CD14-positive monocyte (primary cell): ENCODE measurements around the gene TMEM213. TPM values are rescaled to one million over a fixed set of nuclear protein-coding genes. Genes with fewer than 3 reads are reported as not detected.

Experiments
- DNase-seq, 3 donors: peaks; one replicate each; pipeline ENCODE4 v3.0.0-alpha.2; 2011 to 2022
- H2AFZ ChIP-seq: 2 replicates; pipeline ENCODE4 v1.6.0; 2012; ENCODE audit warnings: mild to moderate bottlenecking, low read depth, low read length, inconsistent platforms; ENCODE audit not compliant: insufficient read depth, poor library complexity, severe bottlenecking
- H3K27ac ChIP-seq, 2 donors: 1 replicate in 1 of 2; 2 replicates in 1 of 2; pipeline ENCODE4 v1.5.1; 2012 to 2013; ENCODE audit warnings: low read length in 2 of 2, control low read depth in 1 of 2, inconsistent platforms in 1 of 2, low read depth in 1 of 2, mild to moderate bottlenecking in 1 of 2
- H3K27me3 ChIP-seq, 2 donors: one replicate each; pipeline versions ENCODE4 v1.6.0 to v1.6.1; 2011 to 2013; ENCODE audit warnings: low read length in 2 of 2; ENCODE audit not compliant: control insufficient read depth in 2 of 2, insufficient read depth in 2 of 2
- H3K36me3 ChIP-seq, 2 donors: replicated peaks in 1 of 2; 1 replicate in 1 of 2; 2 replicates in 1 of 2; pipeline versions ENCODE4 v1.5.1 to v1.6.1; 2012 to 2013; ENCODE audit warnings: low read length in 2 of 2, control low read depth in 1 of 2, inconsistent platforms in 1 of 2, mild to moderate bottlenecking in 1 of 2; ENCODE audit not compliant: insufficient read depth in 2 of 2, control insufficient read depth in 1 of 2
- H3K4me1 ChIP-seq, 2 donors: 1 replicate in 1 of 2; 2 replicates in 1 of 2; pipeline versions ENCODE4 v1.5.1 to v1.6.1; 2012 to 2013; ENCODE audit warnings: low read length in 2 of 2, control low read depth in 1 of 2, inconsistent platforms in 1 of 2, mild to moderate bottlenecking in 1 of 2, moderate library complexity in 1 of 2; ENCODE audit not compliant: insufficient read depth in 2 of 2, control insufficient read depth in 1 of 2
- H3K4me2 ChIP-seq: replicated peaks from 2 replicates; pipeline ENCODE3; 2012; ENCODE audit warnings: low read length, moderate library complexity, mild to moderate bottlenecking; ENCODE audit not compliant: poor library complexity, severe bottlenecking; ENCODE audit errors: extremely low read depth
- H3K4me3 ChIP-seq, 3 experiments: fragments of 200-600 bp in 1 of 3; sonication (generic) in 1 of 3; replicated peaks in 1 of 3; 1 replicate in 2 of 3; 2 replicates in 1 of 3; pipeline ENCODE4 v1.5.1; 2011 to 2013; ENCODE audit warnings: low read length in 3 of 3, mild to moderate bottlenecking in 3 of 3, control low read depth in 2 of 3, low read depth in 2 of 3, inconsistent platforms in 1 of 3, moderate library complexity in 1 of 3
- H3K79me2 ChIP-seq: 2 replicates; pipeline ENCODE4 v1.6.0; 2012; ENCODE audit warnings: mild to moderate bottlenecking, control low read depth, inconsistent platforms, low read length, moderate library complexity; ENCODE audit not compliant: insufficient read depth
- H3K9ac ChIP-seq: 2 replicates; pipeline ENCODE4 v1.6.0; 2017; ENCODE audit warnings: low read length, mild to moderate bottlenecking; ENCODE audit not compliant: insufficient read depth, poor library complexity, severe bottlenecking
- H3K9me3 ChIP-seq, 2 donors: replicated peaks in 1 of 2; 1 replicate in 1 of 2; 2 replicates in 1 of 2; pipeline versions ENCODE4 v1.5.1 to v1.6.1; 2012 to 2013; ENCODE audit warnings: low read length in 2 of 2, control low read depth in 1 of 2; ENCODE audit not compliant: control insufficient read depth in 1 of 2, insufficient read depth in 1 of 2
- H4K20me1 ChIP-seq: 2 replicates; pipeline ENCODE4 v1.6.0; 2012; ENCODE audit warnings: mild to moderate bottlenecking, low read length, control low read depth, moderate library complexity; ENCODE audit not compliant: insufficient read depth
- H3K27ac Mint-ChIP-seq, 7 donors: one replicate each; pipeline ENCODE4 v1.8.0; 2020; ENCODE audit warnings: mild to moderate bottlenecking in 7 of 7, mixed read lengths in 7 of 7, moderate library complexity in 6 of 7, inconsistent platforms in 2 of 7
- H3K27me3 Mint-ChIP-seq, 3 donors: one replicate each; pipeline ENCODE4 v1.8.0; 2021 to 2022; ENCODE audit warnings: low read depth in 3 of 3, mild to moderate bottlenecking in 3 of 3, mixed read lengths in 3 of 3, moderate library complexity in 3 of 3, inconsistent platforms in 1 of 3
- H3K36me3 Mint-ChIP-seq, 2 donors: one replicate each; pipeline ENCODE4 v1.8.0; 2020; ENCODE audit warnings: mixed read lengths in 2 of 2, inconsistent platforms in 1 of 2, mild to moderate bottlenecking in 1 of 2
- H3K4me1 Mint-ChIP-seq: one replicate; pipeline ENCODE4 v1.8.0; 2020; ENCODE audit warnings: mild to moderate bottlenecking, mixed read lengths
- H3K4me3 Mint-ChIP-seq, 2 donors: one replicate each; pipeline ENCODE4 v1.8.0; 2020; ENCODE audit warnings: mild to moderate bottlenecking in 2 of 2, mixed read lengths in 2 of 2, moderate library complexity in 1 of 2
- H3K9me3 Mint-ChIP-seq, 7 donors: one replicate each; pipeline ENCODE4 v1.8.0; 2020 to 2022; ENCODE audit warnings: mixed read lengths in 7 of 7, mild to moderate bottlenecking in 6 of 7, moderate library complexity in 6 of 7, inconsistent platforms in 2 of 7
- WGBS: methylation state at CpG from one replicate; pipeline ENCODE4 v1.1.5; 2013; ENCODE audit warnings: missing lambda C conversion rate; ENCODE audit not compliant: insufficient coverage; 5-methylcytosine and 5-hydroxymethylcytosine counted together
- intact Hi-C, 2 donors: fragments of 100-400 bp; cut with micrococcal nuclease; formaldehyde crosslinking; loops; one replicate each; pipeline versions ENCODE4 v1.15.0 to v1.15.1; 2023
- polyA plus RNA-seq, 3 donors: library from polyadenylated mRNA; depleted of rRNA in 1 of 3; unstranded in 2 of 3; stranded (reverse) in 1 of 3; fragments of 300-500 nt in 2 of 3; fragments of >200 nt in 1 of 3; fragmentation: Illumina TruSeq in 2 of 3; gene quantifications; 1 replicate in 2 of 3; 2 replicates in 1 of 3; pipeline ENCODE4 v1.2.3, GENCODE V29; 2012 to 2021
- TF ChIP-seq, protein P1 (sequence below): fragments of 200-600 bp; IDR thresholded peaks from one replicate; pipeline ENCODE4 v1.8.0; 2022; ENCODE audit warnings: antibody characterized with exemption, mild to moderate bottlenecking

The TMEM213 gene
- polyA plus RNA-seq, 3 donors = not detected

DNA sequence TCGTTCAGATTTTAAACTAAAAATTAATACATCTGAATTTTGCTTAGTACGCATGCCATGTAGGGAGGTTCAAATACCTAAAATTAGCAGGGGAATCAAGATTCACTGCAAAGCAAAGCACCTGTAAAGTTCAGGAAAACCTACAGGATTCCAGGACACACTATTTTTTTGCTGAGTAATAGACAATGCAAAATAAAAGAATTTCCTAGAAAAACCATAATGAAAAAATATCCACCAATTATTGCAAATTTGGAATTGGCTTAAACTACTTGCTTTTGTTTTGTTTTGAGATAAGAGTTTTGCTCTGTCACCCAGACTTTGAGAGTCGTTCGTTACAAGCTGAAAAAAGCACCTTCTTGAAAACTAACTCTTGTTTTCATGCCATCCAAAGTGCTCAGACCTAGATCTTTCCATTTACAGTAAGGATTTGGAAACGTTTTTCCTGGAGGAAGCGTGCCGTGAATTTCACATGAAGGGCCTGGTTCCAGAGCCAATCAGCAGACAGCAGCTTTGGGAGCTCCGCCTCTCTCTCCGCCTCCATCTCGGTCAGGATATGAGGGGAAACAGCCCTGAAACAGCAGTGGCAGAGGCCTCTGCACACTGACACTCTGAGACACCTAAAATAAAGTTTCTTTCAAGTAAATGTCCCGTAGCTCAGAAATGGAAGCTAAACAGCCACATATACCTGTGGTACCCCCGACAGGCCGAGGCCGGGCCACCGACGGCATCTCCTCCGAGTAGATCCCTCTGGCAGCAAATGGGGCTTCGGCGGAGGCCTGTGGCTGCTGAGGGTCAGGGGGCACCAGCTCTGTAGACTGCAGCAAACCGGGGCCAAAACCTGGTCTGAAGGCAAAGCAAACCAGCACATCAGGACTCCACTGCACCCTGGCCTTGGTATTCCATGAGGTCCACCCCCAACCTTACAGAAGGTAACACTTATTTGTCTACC is 46.1 kb downstream of the TMEM213 start:
- Histone ChIP-seq H3K36me3 (no peaks in the 10 kb centered on the region), H2AFZ (no peak overlapping the region), H3K9ac (no peak overlapping the region), H3K9me3 (no peaks in the 10 kb centered on the region), H4K20me1 (no peaks in the 10 kb centered on the region), H3K4me1 (no peaks in the 10 kb centered on the region), H3K4me2 (no peak overlapping the region), H3K79me2 (no peaks in the 10 kb centered on the region), H3K27ac (no peak overlapping the region), H3K27me3 (no peaks in the 10 kb centered on the region), H3K4me3 (no peak overlapping the region)
- Mint-ChIP-seq H3K36me3 (no peaks in the 10 kb centered on the region), H3K4me1 (peaks cover 4% of the 10 kb centered on the region), H3K27me3 (peaks cover 0 to 1% (median 0%) of the 10 kb centered on the region in 3 donors), H3K9me3 (no peaks in the 10 kb centered on the region), H3K27ac (no peak overlapping the region), H3K4me3 (no peak overlapping the region)
- TF ChIP-seq, protein P1, sequence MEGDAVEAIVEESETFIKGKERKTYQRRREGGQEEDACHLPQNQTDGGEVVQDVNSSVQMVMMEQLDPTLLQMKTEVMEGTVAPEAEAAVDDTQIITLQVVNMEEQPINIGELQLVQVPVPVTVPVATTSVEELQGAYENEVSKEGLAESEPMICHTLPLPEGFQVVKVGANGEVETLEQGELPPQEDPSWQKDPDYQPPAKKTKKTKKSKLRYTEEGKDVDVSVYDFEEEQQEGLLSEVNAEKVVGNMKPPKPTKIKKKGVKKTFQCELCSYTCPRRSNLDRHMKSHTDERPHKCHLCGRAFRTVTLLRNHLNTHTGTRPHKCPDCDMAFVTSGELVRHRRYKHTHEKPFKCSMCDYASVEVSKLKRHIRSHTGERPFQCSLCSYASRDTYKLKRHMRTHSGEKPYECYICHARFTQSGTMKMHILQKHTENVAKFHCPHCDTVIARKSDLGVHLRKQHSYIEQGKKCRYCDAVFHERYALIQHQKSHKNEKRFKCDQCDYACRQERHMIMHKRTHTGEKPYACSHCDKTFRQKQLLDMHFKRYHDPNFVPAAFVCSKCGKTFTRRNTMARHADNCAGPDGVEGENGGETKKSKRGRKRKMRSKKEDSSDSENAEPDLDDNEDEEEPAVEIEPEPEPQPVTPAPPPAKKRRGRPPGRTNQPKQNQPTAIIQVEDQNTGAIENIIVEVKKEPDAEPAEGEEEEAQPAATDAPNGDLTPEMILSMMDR = no peak
- WGBS = 95% methylated on average over 16 of the region's 20 CpGs
- no peak for DNase-seq
- intact Hi-C loops = no loop called here

DNA sequence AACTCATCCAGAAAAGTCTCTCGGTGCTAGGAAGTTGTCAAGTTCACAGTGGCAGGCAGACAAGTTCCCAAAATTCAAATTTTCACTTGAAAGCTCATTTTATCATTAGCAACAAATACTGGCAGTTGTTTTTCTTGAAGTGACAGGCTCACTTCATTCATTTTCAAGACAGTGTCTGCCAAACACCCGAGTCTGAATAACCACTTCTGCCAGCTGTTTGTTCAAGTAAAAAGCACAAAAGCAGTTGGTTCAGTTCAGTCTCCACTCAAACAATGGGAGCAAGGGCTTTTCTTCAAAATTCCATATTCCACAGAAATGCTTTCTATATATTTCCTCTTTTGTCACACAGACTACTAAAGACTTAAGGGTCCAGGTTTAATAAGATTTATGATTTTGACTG is 47.9 kb downstream of the TMEM213 start:
- Histone ChIP-seq H4K20me1 (no peaks in the 10 kb centered on the region), H2AFZ (no peak overlapping the region), H3K4me3 (no peak overlapping the region), H3K36me3 (no peaks in the 10 kb centered on the region), H3K79me2 (no peaks in the 10 kb centered on the region), H3K4me1 (no peaks in the 10 kb centered on the region), H3K9me3 (no peaks in the 10 kb centered on the region), H3K27ac (no peak overlapping the region), H3K9ac (no peak overlapping the region), H3K4me2 (no peak overlapping the region), H3K27me3 (no peaks in the 10 kb centered on the region)
- WGBS = 28% methylated on average over 2 of the region's 2 CpGs
- Mint-ChIP-seq H3K36me3 (no peaks in the 10 kb centered on the region), H3K4me1 (peaks cover 4% of the 10 kb centered on the region), H3K27ac (no peak overlapping the region), H3K27me3 (no peaks in the 10 kb centered on the region), H3K9me3 (no peaks in the 10 kb centered on the region), H3K4me3 (no peak overlapping the region)
- intact Hi-C loops = no loop called here
- no peak for DNase-seq
- TF ChIP-seq, protein P1 = no peak
